B cell (primary cell): ENCODE results near the gene PRKCB. TPM values are rescaled to one million over a fixed set of nuclear protein-coding genes. Genes with fewer than 3 reads are reported as not detected.

ENCODE experiments used
- ATAC-seq: fragments of 200-7000 bp; cut with Tn5 transposase; one replicate; pipeline ENCODE4 v1.10.0; 2021; ENCODE audit warnings: low read depth, mild to moderate bottlenecking, moderate number of reproducible peaks, moderate library complexity
- CTCF ChIA-PET: fragments of 350-600 bp; sonication (Branson Sonifier 250); formaldehyde crosslinking; loops from one replicate; lab custom pipeline; 2021; ENCODE audit warnings: antibody characterized with exemption, inconsistent platforms; lab: Charles Lee
- POLR2A ChIA-PET: fragments of 350-600 bp; sonication (Branson Sonifier 250); formaldehyde crosslinking; loops from one replicate; lab custom pipeline; 2021; ENCODE audit warnings: antibody characterized with exemption; lab: Charles Lee
- DNase-seq: peaks from one replicate; pipeline ENCODE4 v3.0.0; 2013
- H2AFZ ChIP-seq: 2 replicates; pipeline ENCODE4 v1.6.1; 2012; ENCODE audit warnings: mild to moderate bottlenecking, low read depth, low read length; ENCODE audit not compliant: insufficient read depth, poor library complexity, severe bottlenecking
- H3K27ac ChIP-seq, 2 donors: 1 replicate in 1 of 2; 2 replicates in 1 of 2; pipeline ENCODE4 v1.5.1; 2012 to 2013; ENCODE audit warnings: low read length in 2 of 2, mild to moderate bottlenecking in 2 of 2, moderate library complexity in 1 of 2
- H3K27me3 ChIP-seq, 4 experiments: fragments of 200-600 bp in 1 of 4; sonication (generic) in 1 of 4; replicated peaks in 1 of 4; 1 replicate in 2 of 4; 2 replicates in 2 of 4; pipeline versions ENCODE4 v1.6.1 to v1.7.0; 2013 to 2016; ENCODE audit warnings: low read length in 3 of 4, mild to moderate bottlenecking in 2 of 4, mixed read lengths in 1 of 4, moderate library complexity in 1 of 4; ENCODE audit not compliant: insufficient read depth in 4 of 4, control insufficient read depth in 3 of 4; ENCODE audit errors: control extremely low read depth in 1 of 4
- H3K36me3 ChIP-seq, 2 experiments: replicated peaks in 1 of 2; 1 replicate in 1 of 2; 2 replicates in 1 of 2; pipeline versions ENCODE4 v1.6.1 to v1.7.1; 2013; ENCODE audit warnings: low read length in 1 of 2; ENCODE audit not compliant: insufficient read depth in 2 of 2, control insufficient read depth in 1 of 2; ENCODE audit errors: control extremely low read depth in 1 of 2, extremely low read depth in 1 of 2
- H3K4me1 ChIP-seq, 2 donors: fragments of 200-600 bp in 1 of 2; sonication (generic) in 1 of 2; 1 replicate in 1 of 2; 2 replicates in 1 of 2; pipeline versions ENCODE4 v1.5.1 to v1.6.1; 2013 to 2017; ENCODE audit warnings: low read length in 2 of 2; ENCODE audit not compliant: control insufficient read depth in 2 of 2, insufficient read depth in 2 of 2
- H3K4me2 ChIP-seq: replicated peaks from 2 replicates; pipeline ENCODE3; 2012; ENCODE audit warnings: mild to moderate bottlenecking, low read depth, low read length; ENCODE audit not compliant: poor library complexity, severe bottlenecking
- H3K4me3 ChIP-seq, 5 experiments: fragments of 200-600 bp in 1 of 5; sonication (generic) in 1 of 5; 1 replicate in 3 of 5; 2 replicates in 2 of 5; pipeline versions ENCODE4 v1.5.1 to v1.7.0; 2011 to 2016; ENCODE audit warnings: low read length in 4 of 5, mild to moderate bottlenecking in 4 of 5, low read depth in 2 of 5, control low read depth in 1 of 5, moderate library complexity in 1 of 5; ENCODE audit not compliant: insufficient read depth in 1 of 5; ENCODE audit errors: control extremely low read depth in 1 of 5, extremely low read depth in 1 of 5
- H3K79me2 ChIP-seq: fragments of 200-600 bp; sonication (generic); one replicate; pipeline ENCODE4 v1.6.0; 2016; ENCODE audit warnings: low read length; ENCODE audit not compliant: control insufficient read depth, insufficient read depth
- H3K9ac ChIP-seq: fragments of 200-600 bp; sonication (generic); 2 replicates; pipeline ENCODE4 v1.6.1; 2017; ENCODE audit warnings: mild to moderate bottlenecking, low read length, moderate library complexity
- H3K9me3 ChIP-seq, 3 donors: one replicate each; pipeline versions ENCODE4 v1.6.1 to v1.7.1; 2013; ENCODE audit warnings: low read length in 2 of 3; ENCODE audit not compliant: control insufficient read depth in 2 of 3, insufficient read depth in 1 of 3; ENCODE audit errors: control extremely low read depth in 1 of 3
- H4K20me1 ChIP-seq: 2 replicates; pipeline ENCODE4 v1.6.0; 2012; ENCODE audit warnings: mild to moderate bottlenecking, low read length; ENCODE audit not compliant: insufficient read depth, control insufficient read depth, poor library complexity, severe bottlenecking
- H3K27ac Mint-ChIP-seq: one replicate; pipeline ENCODE4 v1.8.0; 2021; ENCODE audit warnings: mixed read lengths
- H3K27me3 Mint-ChIP-seq: one replicate; pipeline ENCODE4 v1.8.0; 2021; ENCODE audit warnings: mixed read lengths
- H3K4me1 Mint-ChIP-seq: one replicate; pipeline ENCODE4 v1.8.0; 2021; ENCODE audit warnings: mixed read lengths
- H3K4me3 Mint-ChIP-seq: one replicate; pipeline ENCODE4 v1.8.0; 2021; ENCODE audit warnings: mixed read lengths
- H3K9me3 Mint-ChIP-seq: one replicate; pipeline ENCODE4 v1.8.0; 2022; ENCODE audit warnings: mixed read lengths; ENCODE audit not compliant: insufficient read depth
- CTCF ChIP-seq: fragments of 200-600 bp; IDR thresholded peaks from one replicate; pipeline ENCODE4 v1.8.0; 2022; ENCODE audit warnings: antibody characterized with exemption, mild to moderate bottlenecking
- EZH2 ChIP-seq: IDR thresholded peaks from 2 replicates; pipeline ENCODE4 v1.6.1; 2012; ENCODE audit warnings: borderline replicate concordance, low read depth, mild to moderate bottlenecking, moderate library complexity, low read length; ENCODE audit not compliant: insufficient read depth, poor library complexity, severe bottlenecking
- WGBS: methylation state at CpG from one replicate; pipeline ENCODE4 v1.1.5; 2013; ENCODE audit warnings: missing lambda C conversion rate; ENCODE audit not compliant: insufficient coverage; 5-methylcytosine and 5-hydroxymethylcytosine counted together
- intact Hi-C: fragments of 100-400 bp; cut with micrococcal nuclease; formaldehyde crosslinking; loops from one replicate; pipeline ENCODE4 v1.10.0; 2022
- polyA plus RNA-seq: library from polyadenylated mRNA; depleted of rRNA; stranded (reverse); fragments of >200 nt; gene quantifications from 2 replicates; pipeline ENCODE4 v1.2.3, GENCODE V29; 2012
- total RNA-seq, 2 donors: library from RNA; stranded (reverse); fragments of 120-200 nt in 1 of 2; gene quantifications; 1 replicate in 1 of 2; 2 replicates in 1 of 2; pipeline versions ENCODE4 v1.2.3 to v1.2.4, GENCODE V29; 2013 to 2022

The PRKCB gene
- total and polyA plus RNA-seq, 2 donors (not counting 1 experiment from before 2014, with no cell fraction given), result 106 to 373 TPM

GRCh38 chr16:24255456-24256371, 419.9 kb downstream of the PRKCB start, which contains the start of gene CACNG3:
Gene CACNG3, plus strand, starts transcription at chr16:24256335. Its CDS starts 420 bp downstream, at chr16:24256755.
- ChIA-PET POLR2A (no interaction called here), CTCF (interaction anchor here (1.0 to 8.5 kb wide), 5 partner anchors 9 to 523 kb away, joined by 4 to 125 read pairs (median 59); no protein-coding TSS in a partner anchor)
- WGBS, result 11% methylated on average over 52 of the region's 54 CpGs
- DNase-seq (peak; percentile 65), ATAC-seq (peak; percentile 63)
- Mint-ChIP-seq H3K4me3 (no peak within 1 kb of the TSS), H3K4me1 (peaks cover 5% of the 10 kb centered on the region), H3K27ac (no peak within 1 kb of the TSS), H3K9me3 (no peaks in the 10 kb centered on the region), H3K27me3 (peaks cover 60% of the 10 kb centered on the region)
- H3K4me1 ChIP-seq, result no peaks in the 10 kb centered on the region
- no peak within 1 kb of the TSS for H3K27ac ChIP-seq
- no peaks in the 10 kb centered on the region for H3K36me3 ChIP-seq
- H4K20me1 ChIP-seq, result no peaks in the 10 kb centered on the region
- intact Hi-C loops, result no loop called here
- TF ChIP-seq EZH2, result no peak
- no peak for TF ChIP-seq CTCF
- no peak within 1 kb of the TSS for H3K9ac ChIP-seq
- no peaks in the 10 kb centered on the region for H3K79me2 ChIP-seq
- H3K4me2 ChIP-seq, result no peak within 1 kb of the TSS
- H2AFZ ChIP-seq, result no peak within 1 kb of the TSS
- H3K9me3 ChIP-seq, result peaks cover 0 to 12% (median 0%) of the 10 kb centered on the region in 3 donors
- H3K4me3 ChIP-seq, result no peak within 1 kb of the TSS
- H3K27me3 ChIP-seq, result peaks cover 0 to 61% (median 50%) of the 10 kb centered on the region in 4 experiments

GRCh38 chr16:24257958-24258357, 422.2 kb downstream of the PRKCB start:
- no peak overlapping the region for H3K27ac ChIP-seq
- H3K27me3 ChIP-seq, result peaks cover 0 to 70% (median 55%) of the 10 kb centered on the region in 4 experiments
- H3K27me3 Mint-ChIP-seq, result peaks cover 77% of the 10 kb centered on the region
- no peak overlapping the region for H2AFZ ChIP-seq
- no peak overlapping the region for H3K4me2 ChIP-seq
- H3K4me3 Mint-ChIP-seq, result no peak overlapping the region
- no peaks in the 10 kb centered on the region for H3K36me3 ChIP-seq
- H4K20me1 ChIP-seq, result no peaks in the 10 kb centered on the region
- peaks cover 0 to 12% (median 0%) of the 10 kb centered on the region in 3 donors for H3K9me3 ChIP-seq
- ATAC-seq (no peak), DNase-seq (no peak)
- TF ChIP-seq CTCF, result no peak
- TF ChIP-seq EZH2, result no peak
- intact Hi-C loops, result no loop called here
- H3K4me1 ChIP-seq, result no peaks in the 10 kb centered on the region
- 51% methylated on average over 5 of the region's 5 CpGs for WGBS
- ChIA-PET POLR2A (no interaction called here), CTCF (interaction anchor here (7.5 kb wide), 1 partner anchor 188 kb away, joined by 117 read pairs; no protein-coding TSS in a partner anchor)
- no peak overlapping the region for H3K4me3 ChIP-seq
- H3K4me1 Mint-ChIP-seq, result no peaks in the 10 kb centered on the region
- no peaks in the 10 kb centered on the region for H3K9me3 Mint-ChIP-seq
- no peaks in the 10 kb centered on the region for H3K79me2 ChIP-seq
- H3K9ac ChIP-seq, result no peak overlapping the region
- H3K27ac Mint-ChIP-seq, result no peak overlapping the region
